K562 treated with DMSO at 1 percent for 24 hours (cell line): Measurements from ENCODE around the gene DGUOK. TPM values are rescaled to one million over a fixed set of nuclear protein-coding genes. Genes with fewer than 3 reads are reported as not detected.

Experiments
- total RNA-seq: library from RNA; unstranded; fragments of 300-600 nt; gene quantifications from 2 replicates; pipeline ENCODE4 v1.2.3, GENCODE V29; 2022; ENCODE audit warnings: low read depth; ENCODE audit not compliant: insufficient read depth

The DGUOK gene
- 101 and 107 TPM in 2 replicates for total RNA-seq

GRCh38 chr2:73926493-73927327, at the start of gene DGUOK:
DGUOK (plus strand) TSS chr2:73926880; CDS start chr2:73926911, 31 bp downstream.

GRCh38 chr2:73892631-73893329, 33.9 kb upstream of the DGUOK start, which contains the start of gene ACTG2:
ACTG2 (plus strand) TSS chr2:73893008; CDS start chr2:73901312, 8,304 bp downstream.

GRCh38 chr2:73984203-73984921, 57.7 kb downstream of the DGUOK start, which contains the start of gene TET3:
TET3 (plus strand) TSS chr2:73984910; CDS start chr2:73986404, 1,494 bp downstream.

Other genes starting within 250 kb of the DGUOK start
- 35.0 and 53.3 TPM in 2 replicates for gene TPRKB, start 189.5 kb upstream of the DGUOK start, total RNA-seq
- 14.8 and 18.7 TPM in 2 replicates for gene DUSP11, start 146.8 kb upstream of the DGUOK start, total RNA-seq
- 1.0 and 1.2 TPM in 2 replicates for gene C2orf78, start 142.7 kb upstream of the DGUOK start, total RNA-seq
- 35.9 and 37.4 TPM in 2 replicates for gene STAMBP, start 97.9 kb upstream of the DGUOK start, total RNA-seq
- not detected in 2 replicates for gene ACTG2, start 33.9 kb upstream of the DGUOK start, total RNA-seq
- gene TET3, start 58.0 kb downstream of the DGUOK start, total RNA-seq: 10.3 and 10.8 TPM in 2 replicates
- 89.9 and 92.2 TPM in 2 replicates for gene BOLA3, start 221.0 kb downstream of the DGUOK start, total RNA-seq